Erythroblast (primary cell): ENCODE data around the gene GRID2IP.

Source experiments
- GATA1 ChIP-seq: IDR thresholded peaks from 2 replicates; pipeline ENCODE4 v1.6.1; 2011; ENCODE audit warnings: low read depth, mild to moderate bottlenecking, control low read depth, low read length, moderate library complexity
- POLR2A ChIP-seq: IDR thresholded peaks from 2 replicates; pipeline ENCODE4 v1.6.1; 2011; ENCODE audit warnings: mild to moderate bottlenecking, low read length

- TF ChIP-seq POLR2A (no peak), GATA1 (no peak)
Measured at GRCh38 chr7:6520163-6520981, 30.9 kb downstream of the GRID2IP start.
